ENCODE data around the gene DCLRE1C. TPM values are rescaled to one million over a fixed set of nuclear protein-coding genes. Genes with fewer than 3 reads are reported as not detected.

Gene DCLRE1C
- total and polyA plus RNA-seq, 2 of the 8 experiments (the other 6 are each of a cell fraction or from before 2014, with no cell fraction given): 0.77 to 7.4 TPM

DNA sequence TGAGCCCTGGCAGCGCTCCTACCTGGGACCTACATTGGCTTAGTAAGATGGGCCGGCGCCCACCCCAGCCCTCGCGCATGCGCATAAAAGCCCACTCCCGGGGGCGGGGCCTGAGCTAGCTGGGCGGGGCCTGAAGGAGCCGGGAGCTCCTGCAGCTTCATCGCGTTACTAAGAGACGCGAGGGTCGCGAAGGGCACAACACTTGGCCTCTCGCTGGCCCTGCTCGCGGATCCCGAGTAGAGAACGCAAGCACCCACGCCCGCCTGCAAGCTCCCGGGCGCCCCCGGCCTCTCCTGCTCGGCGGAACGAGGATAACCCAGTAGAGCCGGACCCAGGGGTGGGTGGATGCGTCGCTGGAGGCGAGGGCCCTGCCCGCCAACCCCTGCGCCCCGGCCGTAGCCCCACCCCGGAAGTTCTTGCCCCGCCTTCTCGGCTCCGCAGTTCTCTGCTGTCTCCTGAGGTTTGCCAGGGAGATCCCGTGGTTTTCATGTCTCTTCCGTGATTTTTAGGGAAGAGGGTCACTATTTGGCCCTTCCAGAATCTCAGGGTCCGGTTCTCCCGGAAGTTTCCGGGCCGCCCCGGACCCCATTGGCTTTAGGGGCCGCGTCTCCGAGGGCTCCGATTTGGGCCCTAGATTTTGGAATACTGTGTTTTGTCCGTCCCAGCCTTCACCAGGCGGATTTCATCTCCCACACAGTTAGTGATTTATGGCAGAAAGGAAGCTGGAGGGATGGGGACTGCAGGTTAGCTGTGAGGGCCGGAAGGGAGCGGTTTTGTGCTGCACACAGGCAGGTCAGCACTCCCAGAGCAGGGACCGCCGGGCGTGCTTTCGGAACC is 5.5 kb upstream of the DCLRE1C start, which contains the start of gene MEIG1 (continued):
- TF ChIP-seq BCL11A (IDR thresholded peaks at IDR 0.05; ENCODE audit: low read depth in 2 of 2, low read length in 2 of 2) (no peak), TEAD4 (IDR thresholded peaks at IDR 0.05; ENCODE audit: low read depth, low read length) (no peak), GABPA (IDR thresholded peaks at IDR 0.05; ENCODE audit: borderline replicate concordance, insufficient read depth, low read length) (peak; percentile 94), NRF1 (IDR thresholded peaks at IDR 0.05; ENCODE audit: low read depth, low read length) (peak; percentile 68), TAF1 (IDR thresholded peaks at IDR 0.05; ENCODE audit: low read depth, low read length) (peak; percentile 50; the same call in 1 of the 2 replicates), CHD1 (IDR thresholded peaks at IDR 0.05; ENCODE audit: low read depth, low read length) (no peak), HDAC6 (IDR thresholded peaks at IDR 0.05; ENCODE audit: low read depth, low read length) (no peak), BACH1 (IDR thresholded peaks at IDR 0.05; ENCODE audit: low read length) (no peak), RFX5 (IDR thresholded peaks at IDR 0.05; ENCODE audit: borderline replicate concordance, low read depth, low read length) (no peak), SRF (IDR thresholded peaks at IDR 0.05; ENCODE audit: low read depth, low read length) (0 out of 2 replicates have a peak, but pooled peaks have one; percentile 3), SUZ12 (IDR thresholded peaks at IDR 0.05; ENCODE audit: low read length) (no peak), KDM4A (IDR thresholded peaks at IDR 0.05; ENCODE audit: low read depth, low read length, severe bottlenecking) (peak; percentile 75), NANOG (IDR thresholded peaks at IDR 0.05; ENCODE audit: insufficient read depth, low read depth, low read length, poor library complexity, severe bottlenecking) (no peak), SIX5 (IDR thresholded peaks at IDR 0.05; ENCODE audit: low read depth, low read length) (no peak), EP300 (IDR thresholded peaks at IDR 0.05; ENCODE audit: borderline replicate concordance in 1 of 2, low read depth in 2 of 2, low read length in 2 of 2) (peak in 1 of 2 experiments; percentile 7; a peak in 1 of 3 replicates), BRCA1 (IDR thresholded peaks at IDR 0.05; ENCODE audit: low read depth, low read length) (peak; percentile 21; the same call in 1 of the 2 replicates), SIN3A (conservative IDR thresholded peaks at IDR 0.05 in 1 of 2, IDR thresholded peaks at IDR 0.05 in 1 of 2; ENCODE audit: low read depth in 1 of 2, low read length in 2 of 2) (peak in 1 of 2 experiments; percentile 21; a peak in 3 of 4 replicates), JUN (IDR thresholded peaks at IDR 0.05; ENCODE audit: low read depth, low read length) (no peak)
- TF ChIP-seq, protein P1, sequence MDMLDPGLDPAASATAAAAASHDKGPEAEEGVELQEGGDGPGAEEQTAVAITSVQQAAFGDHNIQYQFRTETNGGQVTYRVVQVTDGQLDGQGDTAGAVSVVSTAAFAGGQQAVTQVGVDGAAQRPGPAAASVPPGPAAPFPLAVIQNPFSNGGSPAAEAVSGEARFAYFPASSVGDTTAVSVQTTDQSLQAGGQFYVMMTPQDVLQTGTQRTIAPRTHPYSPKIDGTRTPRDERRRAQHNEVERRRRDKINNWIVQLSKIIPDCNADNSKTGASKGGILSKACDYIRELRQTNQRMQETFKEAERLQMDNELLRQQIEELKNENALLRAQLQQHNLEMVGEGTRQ (IDR thresholded peaks at IDR 0.05; ENCODE audit: low read length): no peak

All from H1 (cell line).